NCI-H526 treated with DMSO at 0.1 percent for 48 hours (cell line): ENCODE data around the gene GPRC5A.

ENCODE experiments used
- DNase-seq: peaks from one replicate; lab custom pipeline; 2025; lab: John Stamatoyannopoulos, UW

GPRC5A gene

GRCh38 chr12:12885096-12885792 lies 6.1 kb upstream of the GPRC5A start:
- DNase-seq, result peak; percentile 22

- no peak for DNase-seq
Observed at GRCh38 chr12:12887471-12887870, 3.9 kb upstream of the GPRC5A start.

GRCh38 chr12:12889701-12890100 lies 1.7 kb upstream of the GPRC5A start:
- no peak for DNase-seq

GRCh38 chr12:12890543-12891079 lies 751 bp upstream of the GPRC5A start:
- peak; percentile 76 for DNase-seq

- no peak for DNase-seq
Observed at GRCh38 chr12:12891881-12892355, 556 bp downstream of the GPRC5A start.

- no peak for DNase-seq
Observed at GRCh38 chr12:12892681-12893141, 1.3 kb downstream of the GPRC5A start.

GRCh38 chr12:12893438-12893837 lies 2.1 kb downstream of the GPRC5A start:
- DNase-seq, result no peak

GRCh38 chr12:12896260-12896659 lies 4.9 kb downstream of the GPRC5A start:
- DNase-seq, result no peak

- no peak for DNase-seq
Observed at GRCh38 chr12:12897302-12897701, 5.9 kb downstream of the GPRC5A start.

GRCh38 chr12:12898136-12898717 lies 6.9 kb downstream of the GPRC5A start:
- DNase-seq, result no peak

- no peak for DNase-seq
Observed at GRCh38 chr12:12898911-12899511, 7.6 kb downstream of the GPRC5A start.

GRCh38 chr12:12899530-12900380 lies 8.4 kb downstream of the GPRC5A start:
- DNase-seq, result no peak

- DNase-seq, result no peak
Observed at GRCh38 chr12:12900786-12901157, 9.4 kb downstream of the GPRC5A start.

GRCh38 chr12:12901158-12901791 lies 9.9 kb downstream of the GPRC5A start:
- DNase-seq, result no peak

GRCh38 chr12:12902036-12902435 lies 10.7 kb downstream of the GPRC5A start:
- no peak for DNase-seq

- DNase-seq, result no peak
Observed at GRCh38 chr12:12903642-12904609, 12.6 kb downstream of the GPRC5A start.

- no peak for DNase-seq
Observed at GRCh38 chr12:12907552-12907951, 16.2 kb downstream of the GPRC5A start.

- no peak for DNase-seq
Observed at GRCh38 chr12:12908252-12908651, 16.9 kb downstream of the GPRC5A start.

GRCh38 chr12:12908711-12909110 lies 17.3 kb downstream of the GPRC5A start:
- DNase-seq, result no peak

GRCh38 chr12:12909228-12909994 lies 18.0 kb downstream of the GPRC5A start:
- DNase-seq, result no peak
